ENCODE data around the gene SUN5.

DNA sequence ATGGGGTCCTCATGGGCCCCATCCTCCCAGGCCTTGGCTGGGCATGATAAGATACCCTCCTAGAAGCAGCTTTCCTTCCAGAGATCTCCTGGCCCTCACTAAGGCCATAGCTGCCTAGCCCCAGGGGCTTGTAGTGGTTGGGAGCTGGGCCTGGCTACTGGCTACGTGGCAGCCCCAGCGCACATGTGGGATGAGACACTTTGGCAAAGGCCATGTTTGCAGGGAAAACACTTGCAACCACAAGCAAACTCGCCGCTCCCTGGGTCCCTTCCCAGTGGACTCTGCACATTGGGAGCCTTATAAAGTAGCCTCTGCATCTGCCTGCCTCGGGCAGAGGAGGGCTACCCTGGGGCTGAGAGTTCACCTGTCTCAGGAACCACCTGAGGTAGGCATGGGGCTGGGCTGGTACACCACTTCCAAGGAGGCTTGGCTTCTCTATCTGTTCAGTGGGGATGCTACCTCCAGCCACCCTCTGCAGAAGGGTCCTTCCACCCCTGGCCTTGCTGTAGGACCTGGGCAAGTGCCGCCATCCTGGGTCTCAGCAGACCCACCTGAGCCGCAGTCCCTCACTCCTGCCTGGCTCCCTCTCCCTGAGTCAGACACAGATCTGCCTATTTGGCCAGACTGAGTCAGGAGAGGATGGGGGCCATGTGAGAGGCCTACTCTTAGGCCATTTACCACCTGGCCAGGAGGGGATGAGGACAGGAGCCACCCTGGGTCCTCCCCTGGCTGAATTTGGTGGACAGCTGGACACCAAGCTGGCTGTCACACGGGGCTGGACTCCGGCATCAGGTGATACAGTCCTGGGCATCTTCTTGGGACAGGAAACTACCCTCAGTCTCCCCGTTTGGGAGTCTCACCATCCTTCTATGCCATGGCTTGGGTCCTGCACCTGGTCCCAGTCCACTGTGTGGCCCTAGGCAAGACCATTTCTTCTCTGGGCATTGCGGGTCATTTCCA is 3.4 kb upstream of the SUN5 start, which contains the start of gene BPIFB2:
- TF ChIP-seq, protein P1, sequence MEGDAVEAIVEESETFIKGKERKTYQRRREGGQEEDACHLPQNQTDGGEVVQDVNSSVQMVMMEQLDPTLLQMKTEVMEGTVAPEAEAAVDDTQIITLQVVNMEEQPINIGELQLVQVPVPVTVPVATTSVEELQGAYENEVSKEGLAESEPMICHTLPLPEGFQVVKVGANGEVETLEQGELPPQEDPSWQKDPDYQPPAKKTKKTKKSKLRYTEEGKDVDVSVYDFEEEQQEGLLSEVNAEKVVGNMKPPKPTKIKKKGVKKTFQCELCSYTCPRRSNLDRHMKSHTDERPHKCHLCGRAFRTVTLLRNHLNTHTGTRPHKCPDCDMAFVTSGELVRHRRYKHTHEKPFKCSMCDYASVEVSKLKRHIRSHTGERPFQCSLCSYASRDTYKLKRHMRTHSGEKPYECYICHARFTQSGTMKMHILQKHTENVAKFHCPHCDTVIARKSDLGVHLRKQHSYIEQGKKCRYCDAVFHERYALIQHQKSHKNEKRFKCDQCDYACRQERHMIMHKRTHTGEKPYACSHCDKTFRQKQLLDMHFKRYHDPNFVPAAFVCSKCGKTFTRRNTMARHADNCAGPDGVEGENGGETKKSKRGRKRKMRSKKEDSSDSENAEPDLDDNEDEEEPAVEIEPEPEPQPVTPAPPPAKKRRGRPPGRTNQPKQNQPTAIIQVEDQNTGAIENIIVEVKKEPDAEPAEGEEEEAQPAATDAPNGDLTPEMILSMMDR (IDR thresholded peaks at IDR 0.05): no peak
- TF ChIP-seq POLR2A (IDR thresholded peaks at IDR 0.05): no peak
